Mammary epithelial cell (primary cell): ENCODE results near the gene ATOSB.

Source experiments
- CTCF ChIP-seq, 2 donors: IDR thresholded peaks in 1 of 2; conservative IDR thresholded peaks in 1 of 2; 2 replicates each; pipeline ENCODE4 v1.5.1; 2011 to 2012; ENCODE audit warnings: inconsistent platforms in 2 of 2, low read length in 2 of 2, mild to moderate bottlenecking in 2 of 2, control low read depth in 1 of 2, low read depth in 1 of 2; ENCODE audit not compliant: insufficient read depth in 1 of 2; ENCODE audit errors: extremely low read depth in 1 of 2
- EZH2 ChIP-seq: IDR thresholded peaks from 2 replicates; pipeline ENCODE4 v1.6.1; 2012; ENCODE audit warnings: low read length, inconsistent platforms, borderline replicate concordance

DNA sequence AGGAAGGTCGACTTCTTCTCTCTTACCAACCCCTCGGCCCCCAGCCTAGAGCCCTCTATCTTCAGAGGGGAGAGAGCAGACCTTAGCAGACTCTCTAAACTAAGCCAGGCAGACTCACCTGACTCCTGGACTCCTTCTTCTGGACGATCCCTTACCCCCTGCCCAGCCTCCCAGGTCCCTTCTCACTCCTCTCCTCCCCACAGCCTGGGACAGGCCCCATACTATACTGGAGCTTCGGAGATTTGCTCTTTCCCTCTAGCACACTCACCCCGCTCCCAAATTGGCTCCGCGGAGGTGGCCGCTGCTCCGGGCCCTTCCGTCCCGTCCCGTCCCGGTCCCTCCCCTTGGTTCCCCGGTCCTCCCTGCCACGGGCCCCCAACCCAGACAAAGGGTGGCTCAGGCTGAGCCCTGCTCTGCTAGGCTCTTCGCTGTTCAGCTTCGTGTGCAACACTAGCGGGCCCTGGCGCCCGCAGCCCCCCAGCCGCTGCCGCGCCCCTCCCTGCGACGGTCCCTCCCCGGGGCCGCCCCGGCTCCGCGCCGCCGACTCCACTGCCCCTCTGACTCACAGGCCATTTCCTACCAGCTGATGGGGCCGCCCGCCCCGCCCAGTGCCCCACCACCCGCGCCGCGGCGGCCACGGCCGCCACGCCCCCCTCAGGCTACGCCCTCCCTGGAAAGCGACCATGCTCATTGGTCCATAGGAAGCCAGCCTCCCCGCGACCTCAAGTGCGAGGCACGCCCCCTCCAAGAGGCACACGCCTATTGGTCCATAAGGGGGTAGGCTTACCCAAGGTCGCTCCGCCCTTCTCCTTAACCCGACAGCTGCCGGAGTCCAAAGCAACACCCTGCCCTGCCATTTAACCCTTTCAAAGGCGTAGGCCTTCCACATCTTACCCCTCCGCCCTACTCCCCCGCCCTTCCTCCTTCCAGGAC lies 4.4 kb downstream of the ATOSB start:
- TF ChIP-seq EZH2 (no peak), CTCF (conservative IDR thresholded peaks at IDR 0.05 in 1 of 2, IDR thresholded peaks at IDR 0.05 in 1 of 2; ENCODE audit: extremely low read depth in 1 of 2, insufficient read depth in 1 of 2, low read depth in 1 of 2, low read length in 2 of 2) (no peak)
